Middle frontal gyrus (tissue), 1 donor: ENCODE measurements around the gene PCSK2.

Source experiments
- DNase-seq: peaks from one replicate; pipeline ENCODE4 v3.0.0-alpha.2; 2015; ENCODE audit warnings: low spot score; ENCODE audit errors: extremely low spot score

Gene PCSK2

GRCh38 chr20:17530716-17531664 is 304.1 kb downstream of the PCSK2 start, which contains the start of gene BFSP1:
TSS of gene BFSP1 (minus strand) at chr20:17531379. CDS start at chr20:17531329, 50 bp downstream.
- peak; percentile 30 for DNase-seq

GRCh38 chr20:17531665-17532025 is 304.8 kb downstream of the PCSK2 start:
- DNase-seq = no peak

- no peak for DNase-seq
Observed at GRCh38 chr20:17533396-17533795, 306.6 kb downstream of the PCSK2 start.

GRCh38 chr20:17534077-17534476 is 307.2 kb downstream of the PCSK2 start:
- DNase-seq = no peak
